ENCODE results near the gene MIA2. TPM values are rescaled to one million over a fixed set of nuclear protein-coding genes. Genes with fewer than 3 reads are reported as not detected.
"Not testable (repeated sequence)": the region's sequence is repeated elsewhere in the genome, so short reads cannot be mapped to it uniquely, and the experiment has no call there.

MIA2 gene
- total and polyA plus RNA-seq, 3 donors from 2014 or later = 25.2 to 40.8 (median 32.3) TPM

DNA sequence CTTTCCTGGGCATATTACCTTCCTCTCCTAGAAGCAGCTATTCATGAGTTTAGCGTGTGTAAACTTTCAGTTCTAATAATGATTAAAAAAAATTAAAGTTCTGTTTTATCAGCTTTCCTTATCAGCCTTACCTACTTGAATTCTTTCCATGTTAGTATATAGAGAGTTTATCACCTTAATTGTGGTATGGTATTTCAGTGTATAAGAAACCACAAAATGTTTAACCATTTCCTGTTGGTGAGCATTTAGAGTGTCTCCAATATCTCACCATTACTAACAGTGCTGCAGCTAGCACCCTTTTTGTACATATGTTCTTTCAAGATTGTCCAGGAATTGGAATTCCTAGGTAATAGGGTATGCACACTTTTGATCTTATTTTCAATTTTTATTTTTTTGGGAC is 109.1 kb downstream of the MIA2 start:
- 95 to 98% methylated on average over 1 of the region's 1 CpG for WGBS, 2 donors
- Histone ChIP-seq H3K27ac (no peak overlapping the region), H3K9me3 (no peaks in the 10 kb centered on the region), H3K27me3 (no peaks in the 10 kb centered on the region), H3K4me1 (no peaks in the 10 kb centered on the region), H3K36me3 (ENCODE audit: low read depth, missing control alignments) (no peaks in the 10 kb centered on the region), H3K4me3 (no peak overlapping the region)
- no peak for DNase-seq
- TF ChIP-seq, protein P1, sequence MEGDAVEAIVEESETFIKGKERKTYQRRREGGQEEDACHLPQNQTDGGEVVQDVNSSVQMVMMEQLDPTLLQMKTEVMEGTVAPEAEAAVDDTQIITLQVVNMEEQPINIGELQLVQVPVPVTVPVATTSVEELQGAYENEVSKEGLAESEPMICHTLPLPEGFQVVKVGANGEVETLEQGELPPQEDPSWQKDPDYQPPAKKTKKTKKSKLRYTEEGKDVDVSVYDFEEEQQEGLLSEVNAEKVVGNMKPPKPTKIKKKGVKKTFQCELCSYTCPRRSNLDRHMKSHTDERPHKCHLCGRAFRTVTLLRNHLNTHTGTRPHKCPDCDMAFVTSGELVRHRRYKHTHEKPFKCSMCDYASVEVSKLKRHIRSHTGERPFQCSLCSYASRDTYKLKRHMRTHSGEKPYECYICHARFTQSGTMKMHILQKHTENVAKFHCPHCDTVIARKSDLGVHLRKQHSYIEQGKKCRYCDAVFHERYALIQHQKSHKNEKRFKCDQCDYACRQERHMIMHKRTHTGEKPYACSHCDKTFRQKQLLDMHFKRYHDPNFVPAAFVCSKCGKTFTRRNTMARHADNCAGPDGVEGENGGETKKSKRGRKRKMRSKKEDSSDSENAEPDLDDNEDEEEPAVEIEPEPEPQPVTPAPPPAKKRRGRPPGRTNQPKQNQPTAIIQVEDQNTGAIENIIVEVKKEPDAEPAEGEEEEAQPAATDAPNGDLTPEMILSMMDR (IDR thresholded peaks at IDR 0.05) = no peak
- TF ChIP-seq POLR2A (IDR thresholded peaks at IDR 0.05) = no peak
- intact Hi-C loops (cut with DNase I; ENCODE audit: low total_unique reads) = no loop called here

DNA sequence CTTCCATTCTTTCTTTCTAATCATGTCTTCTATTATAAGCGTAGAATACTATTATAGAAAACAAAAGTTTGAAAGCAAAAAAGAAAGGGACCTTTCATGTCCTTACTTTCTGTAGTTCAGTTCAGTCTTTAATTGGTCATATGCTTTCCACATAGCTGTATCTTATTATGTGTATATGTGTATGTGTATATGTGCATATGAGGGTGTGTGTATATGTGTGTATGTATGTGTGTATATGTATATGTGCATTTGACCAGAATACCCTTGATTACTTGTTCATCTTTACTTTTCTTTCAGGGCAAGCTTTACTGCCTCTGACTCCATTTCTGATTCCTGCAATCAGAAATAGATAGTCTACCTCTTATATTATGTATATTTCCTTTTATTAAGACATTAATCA is 109.9 kb downstream of the MIA2 start:
- Histone ChIP-seq H3K4me3 (no peak overlapping the region), H3K9me3 (no peaks in the 10 kb centered on the region), H3K36me3 (ENCODE audit: low read depth, missing control alignments) (no peaks in the 10 kb centered on the region), H3K4me1 (no peaks in the 10 kb centered on the region), H3K27me3 (no peaks in the 10 kb centered on the region), H3K27ac (no peak overlapping the region)
- DNase-seq = no peak
- TF ChIP-seq, protein P1 (IDR thresholded peaks at IDR 0.05) = no peak
- no peak for TF ChIP-seq POLR2A (IDR thresholded peaks at IDR 0.05)
- 86 to 91% methylated on average over 1 of the region's 1 CpG for WGBS, 2 donors
- intact Hi-C loops (cut with DNase I; ENCODE audit: low total_unique reads) = no loop called here

DNA sequence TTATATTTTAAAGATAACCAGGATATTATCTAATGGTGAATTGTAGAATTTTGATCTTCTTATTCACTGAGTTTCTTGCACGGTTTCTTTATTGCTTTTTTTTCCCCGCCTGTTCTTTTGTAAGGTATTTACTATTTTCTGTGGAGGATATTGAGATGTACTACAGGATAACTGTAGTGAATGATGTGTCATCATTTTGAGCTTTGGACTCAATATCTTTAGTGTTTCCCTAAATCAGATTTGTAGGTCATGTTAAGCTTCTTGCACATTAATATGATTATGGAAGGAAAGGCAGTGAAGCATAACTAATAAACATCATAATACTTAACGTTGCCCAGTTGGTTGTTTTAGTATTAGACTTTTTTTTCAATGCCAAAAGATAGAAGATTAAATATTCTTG is 117.2 kb downstream of the MIA2 start:
- no peaks in the 10 kb centered on the region for H3K27me3 ChIP-seq
- 93 to 95% methylated on average over 3 of the region's 3 CpGs for whole genome bisulfite sequencing, 2 donors
- no peaks in the 10 kb centered on the region for H3K9me3 ChIP-seq
- intact Hi-C loops (cut with DNase I; ENCODE audit: low total_unique reads) = no loop called here
- no peak overlapping the region for H3K4me3 ChIP-seq
- H3K36me3 ChIP-seq (ENCODE audit: low read depth, missing control alignments) = no peaks in the 10 kb centered on the region
- DNase-seq = no peak
- H3K27ac ChIP-seq = no peak overlapping the region
- H3K4me1 ChIP-seq = no peaks in the 10 kb centered on the region
- TF ChIP-seq, protein P1 (IDR thresholded peaks at IDR 0.05) = no peak
- no peak for TF ChIP-seq POLR2A (IDR thresholded peaks at IDR 0.05)

DNA sequence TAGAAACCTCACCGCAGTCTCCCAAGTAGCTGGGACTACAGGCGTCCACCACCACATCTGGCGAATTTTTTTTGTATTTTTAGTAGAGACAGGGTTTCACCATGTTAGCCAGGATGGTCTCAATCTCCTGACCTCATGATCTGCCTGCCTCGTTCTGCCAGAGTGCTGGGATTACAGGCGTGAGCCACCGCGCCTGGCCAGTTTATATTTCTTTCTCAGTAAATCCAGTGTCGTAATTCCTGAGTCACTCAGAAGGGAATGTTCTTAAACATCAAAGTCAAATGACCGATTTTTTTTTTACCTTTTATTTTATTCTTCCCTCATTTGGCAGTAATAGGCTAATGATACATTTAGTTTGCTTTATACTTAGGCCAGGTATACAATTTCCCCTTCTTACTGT is 118.0 kb downstream of the MIA2 start:
- Histone ChIP-seq H3K27ac (no peak overlapping the region), H3K4me3 (no peak overlapping the region), H3K9me3 (no peaks in the 10 kb centered on the region), H3K36me3 (ENCODE audit: low read depth, missing control alignments) (no peaks in the 10 kb centered on the region), H3K27me3 (no peaks in the 10 kb centered on the region), H3K4me1 (no peaks in the 10 kb centered on the region)
- WGBS, 2 donors = 93 to 98% methylated on average over 9 of the region's 9 CpGs
- no peak for DNase-seq
- intact Hi-C loops (cut with DNase I; ENCODE audit: low total_unique reads) = no loop called here
- TF ChIP-seq POLR2A (IDR thresholded peaks at IDR 0.05) = no peak

DNA sequence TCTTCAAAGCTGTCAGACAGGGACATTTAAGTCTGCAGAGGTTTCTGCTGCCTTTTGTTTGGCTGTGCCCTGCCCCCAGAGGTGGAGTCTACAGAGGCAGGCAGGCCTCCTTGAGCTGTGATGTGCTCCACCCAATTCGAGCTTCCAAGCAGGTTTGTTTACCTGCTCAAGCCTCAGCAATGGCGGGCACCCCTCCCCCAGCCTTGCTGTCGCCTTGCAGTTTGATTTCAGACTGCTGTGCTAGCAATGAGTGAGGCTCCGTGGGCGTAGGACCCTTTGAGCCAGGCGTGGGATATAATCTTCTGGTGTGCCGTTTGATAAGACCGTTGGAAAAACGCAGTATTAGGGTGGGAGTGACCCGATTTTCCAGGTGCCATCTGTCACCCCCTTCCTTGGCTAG is 125.4 kb downstream of the MIA2 start:
- H3K9me3 ChIP-seq; H3K27me3 ChIP-seq; H3K27ac ChIP-seq; intact Hi-C loops (cut with DNase I; ENCODE audit: low total_unique reads); H3K36me3 ChIP-seq (ENCODE audit: low read depth, missing control alignments); DNase-seq; H3K4me1 ChIP-seq; H3K4me3 ChIP-seq: not testable (repeated sequence)
- 87 to 89% methylated on average over 6 to 10 of the region's 10 CpGs for WGBS, 2 donors

DNA sequence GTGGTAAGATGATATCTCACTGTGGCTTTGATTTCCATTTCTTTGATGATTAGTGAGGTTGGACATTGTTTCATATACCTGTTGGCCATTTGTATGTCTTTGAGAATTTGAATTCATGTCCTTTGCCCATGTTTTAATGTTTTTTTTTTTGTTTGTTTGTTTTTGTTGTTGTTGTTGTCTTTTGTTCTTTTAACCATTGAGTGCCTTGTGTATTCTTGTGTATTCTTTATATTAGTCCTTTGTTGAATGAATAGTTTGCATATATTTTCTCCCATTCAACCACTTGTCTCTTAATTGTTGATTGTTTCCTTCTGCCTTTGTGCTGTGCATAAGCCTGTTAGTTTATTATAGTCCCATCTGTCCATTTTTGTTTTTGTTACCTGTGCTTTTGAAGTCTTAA is 126.6 kb downstream of the MIA2 start:
- Histone ChIP-seq H3K9me3 (no peaks in the 10 kb centered on the region), H3K27me3 (no peaks in the 10 kb centered on the region), H3K36me3 (ENCODE audit: low read depth, missing control alignments) (no peaks in the 10 kb centered on the region), H3K4me3 (no peak overlapping the region), H3K4me1 (no peaks in the 10 kb centered on the region), H3K27ac (no peak overlapping the region)
- DNase-seq = no peak
- TF ChIP-seq, protein P1 (IDR thresholded peaks at IDR 0.05) = no peak
- no peak for TF ChIP-seq POLR2A (IDR thresholded peaks at IDR 0.05)
- intact Hi-C loops (cut with DNase I; ENCODE audit: low total_unique reads) = no loop called here

DNA sequence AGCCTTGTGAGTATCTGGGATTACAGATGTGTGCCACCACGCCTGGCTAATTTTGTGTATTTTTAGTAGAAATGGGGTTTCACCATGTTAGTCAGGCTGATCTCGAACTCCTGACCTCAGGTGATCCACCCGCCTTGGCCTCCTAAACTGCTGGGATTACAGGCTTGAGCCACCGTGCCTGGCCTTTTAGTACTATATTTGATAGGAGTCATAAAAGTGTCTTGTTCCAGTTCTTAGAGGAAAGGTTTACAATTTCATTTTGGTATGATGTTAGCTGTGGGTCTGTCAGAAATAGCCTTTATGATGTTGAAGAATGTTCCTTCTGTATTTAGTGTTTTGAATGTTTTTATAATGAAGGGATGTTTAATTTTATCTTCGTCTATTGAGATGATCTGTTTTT is 127.8 kb downstream of the MIA2 start:
- H3K27ac ChIP-seq; H3K36me3 ChIP-seq (ENCODE audit: low read depth, missing control alignments); H3K4me1 ChIP-seq; DNase-seq; H3K27me3 ChIP-seq; H3K9me3 ChIP-seq; intact Hi-C loops (cut with DNase I; ENCODE audit: low total_unique reads); H3K4me3 ChIP-seq: not testable (repeated sequence)
- 93 to 95% methylated on average over 5 of the region's 5 CpGs for WGBS, 2 donors
